GM12878 (cell line): Measurements from ENCODE around the gene SCAANT1. TPM values are rescaled to one million over a fixed set of nuclear protein-coding genes. Genes with fewer than 3 reads are reported as not detected.

ENCODE experiments used
- ASH2L ChIP-seq: fragments of 300-600, 200-600 bp; sonication (generic); IDR thresholded peaks from 2 replicates; pipeline ENCODE4 v1.6.1; 2017; ENCODE audit warnings: low read depth, mild to moderate bottlenecking, borderline replicate concordance
- BACH1 ChIP-seq: fragments of 450-650 bp; IDR thresholded peaks from 2 replicates; pipeline ENCODE4 v1.6.1; 2017; ENCODE audit warnings: mild to moderate bottlenecking, borderline replicate concordance
- CBX3 ChIP-seq: fragments of 200-600 bp; sonication (generic); IDR thresholded peaks from 2 replicates; pipeline ENCODE4 v1.6.1; 2016; ENCODE audit warnings: low read depth, borderline replicate concordance
- CHD1 ChIP-seq: IDR thresholded peaks from 2 replicates; pipeline ENCODE4 v1.6.1; 2012; ENCODE audit warnings: low read depth, low read length, improper control_type of control experiment
- CREM ChIP-seq: IDR thresholded peaks from 2 replicates; pipeline ENCODE4 v1.6.1; 2014; ENCODE audit warnings: antibody characterized with exemption, low read depth
- EGR1 ChIP-seq, 2 experiments: IDR thresholded peaks; 1 replicate in 1 of 2; 2 replicates in 1 of 2; pipeline ENCODE4 v1.6.1; 2011 to 2012; ENCODE audit warnings: low read depth in 2 of 2, low read length in 2 of 2, borderline replicate concordance in 1 of 2, mild to moderate bottlenecking in 1 of 2, moderate library complexity in 1 of 2
- EP300 ChIP-seq, 2 experiments: fragments of 150-350 bp in 1 of 2; IDR thresholded peaks; 2 replicates each; pipeline ENCODE4 v1.6.1; 2011 to 2012; ENCODE audit warnings: low read depth in 2 of 2, low read length in 2 of 2, borderline replicate concordance in 1 of 2, improper control_type of control experiment in 1 of 2, inconsistent platforms in 1 of 2; ENCODE audit not compliant: control insufficient read depth in 1 of 2
- ETV6 ChIP-seq, 2 experiments: fragments of 450-650 bp in 1 of 2; IDR thresholded peaks in 1 of 2; conservative IDR thresholded peaks in 1 of 2; 2 replicates each; pipeline ENCODE4 v1.6.1; 2014; ENCODE audit warnings: antibody characterized with exemption in 1 of 2, borderline replicate concordance in 1 of 2, low read depth in 1 of 2, mild to moderate bottlenecking in 1 of 2, moderate library complexity in 1 of 2
- FOS ChIP-seq: IDR thresholded peaks from 3 replicates; pipeline ENCODE4 v1.6.1; 2011; ENCODE audit warnings: borderline replicate concordance; ENCODE audit not compliant: insufficient read length; ENCODE audit errors: extremely low read depth
- HDAC2 ChIP-seq: fragments of 200-600 bp; sonication (generic); IDR thresholded peaks from 2 replicates; pipeline ENCODE4 v1.6.1; 2017
- HDAC6 ChIP-seq: fragments of 200-600 bp; sonication (generic); IDR thresholded peaks from one replicate; pipeline ENCODE4 v1.8.0; 2017; ENCODE audit warnings: antibody characterized with exemption; ENCODE audit not compliant: unreplicated experiment
- HDGF ChIP-seq: fragments of 450-650 bp; IDR thresholded peaks from 2 replicates; pipeline ENCODE4 v1.6.1; 2016; ENCODE audit warnings: antibody characterized with exemption
- RCOR1 ChIP-seq: conservative IDR thresholded peaks from 2 replicates; pipeline ENCODE4 v1.6.1; 2012; ENCODE audit warnings: low read depth, low read length, improper control_type of control experiment
- SMARCA5 ChIP-seq: fragments of 450-650 bp; IDR thresholded peaks from 2 replicates; pipeline ENCODE4 v1.6.1; 2017; ENCODE audit warnings: mild to moderate bottlenecking
- SP1 ChIP-seq: IDR thresholded peaks from one replicate; pipeline ENCODE4 v1.6.1; 2011; ENCODE audit warnings: low read depth, low read length
- SPI1 ChIP-seq: IDR thresholded peaks from 2 replicates; pipeline ENCODE4 v1.6.1; 2011; ENCODE audit warnings: low read depth, mild to moderate bottlenecking, low read length, moderate library complexity, borderline replicate concordance; ENCODE audit not compliant: insufficient read depth
- ZNF217 ChIP-seq: fragments of 450-650 bp; IDR thresholded peaks from 2 replicates; pipeline ENCODE4 v1.6.1; 2017; ENCODE audit warnings: antibody characterized with exemption, mild to moderate bottlenecking
- polyA plus RNA-seq, 11 experiments: library from polyadenylated mRNA; depleted of rRNA in 4 of 11; unstranded in 6 of 11; stranded (reverse) in 5 of 11; fragments of >200 nt; fragmentation: Nextera tagmentation in 4 of 11; fragmentation: Illumina TruSeq in 1 of 11; extraction: Ambion mirVana in 4 of 11; extraction: Trizol in 1 of 11; gene quantifications; 1 replicate in 1 of 11; 2 replicates in 10 of 11; pipeline versions ENCODE4 v1.2.1 to v1.2.3, GENCODE V29; 2011 to 2016; ENCODE audit warnings: inconsistent platforms in 2 of 11, missing spikeins in 2 of 11, low read depth in 1 of 11
- total RNA-seq, 4 experiments: library from RNA; depleted of rRNA in 3 of 4; stranded (reverse); fragments of >200 nt in 3 of 4; fragmentation: Illumina TruSeq in 1 of 4; extraction: Trizol in 1 of 4; gene quantifications; 2 replicates each; pipeline versions ENCODE4 v1.2.1 to v1.2.3, GENCODE V29; 2013 to 2021
- TF ChIP-seq, protein P1 (sequence below): fragments of 150-350 bp; IDR thresholded peaks from 2 replicates; pipeline ENCODE4 v1.6.1; 2016; ENCODE audit warnings: low read depth, low read length
- TF ChIP-seq, protein P2 (sequence below): fragments of 450-650 bp; IDR thresholded peaks from 2 replicates; pipeline ENCODE4 v1.6.1; 2016; ENCODE audit warnings: mild to moderate bottlenecking, moderate library complexity, borderline replicate concordance
- TF ChIP-seq, protein P3 (sequence below), 3 experiments: IDR thresholded peaks in 2 of 3; conservative IDR thresholded peaks in 1 of 3; 2 replicates each; pipeline ENCODE4 v1.5.1; 2011; ENCODE audit warnings: low read depth in 3 of 3, low read length in 3 of 3, mild to moderate bottlenecking in 3 of 3, control low read depth in 2 of 3, moderate library complexity in 2 of 3, inconsistent platforms in 1 of 3, mixed read lengths in 1 of 3; ENCODE audit not compliant: control insufficient read depth in 2 of 3, insufficient read depth in 1 of 3; ENCODE audit errors: extremely low read depth in 1 of 3

The SCAANT1 gene
- total and polyA plus RNA-seq, 10 of the 15 experiments (the other 5 are each of a cell fraction or from before 2014, with no cell fraction given): 0.60 to 1.7 (median 0.95) TPM; not detected in 6

GRCh38 chr3:63921741-63922482 is 9.7 kb upstream of the SCAANT1 start (continued):
- TF ChIP-seq SP1 (peak; percentile 10), CBX3 (no peak), HDAC6 (no peak), CREM (no peak), SMARCA5 (peak; percentile 59; the same call in 1 of the 2 replicates), HDAC2 (no peak), BACH1 (peak; percentile 50; the same call in 1 of the 2 replicates), EP300 (IDR thresholded peaks at IDR 0.05; ENCODE audit: borderline replicate concordance in 1 of 2, control insufficient read depth in 1 of 2, low read depth in 2 of 2, low read length in 2 of 2) (peak; percentile 54 to 82; a peak in 2 of 4 replicates), FOS (no peak), RCOR1 (0 out of 2 replicates have a peak, but pooled peaks have one; percentile 71), EGR1 (IDR thresholded peaks at IDR 0.05; ENCODE audit: borderline replicate concordance in 1 of 2, low read depth in 2 of 2, low read length in 2 of 2) (0 out of 3 replicates have a peak, but pooled peaks of 1 of the 2 experiments have one; percentile 6), ZNF217 (0 out of 2 replicates have a peak, but pooled peaks have one; percentile 35), ASH2L (no peak), HDGF (peak; percentile 64; the same call in 1 of the 2 replicates), SPI1 (peak; percentile 97), ETV6 (conservative IDR thresholded peaks at IDR 0.05 in 1 of 2, IDR thresholded peaks at IDR 0.05 in 1 of 2; ENCODE audit: borderline replicate concordance in 1 of 2, low read depth in 1 of 2) (peak in 1 of 2 experiments; percentile 34; a peak in 1 of 4 replicates), CHD1 (no peak)
- TF ChIP-seq, protein P1, sequence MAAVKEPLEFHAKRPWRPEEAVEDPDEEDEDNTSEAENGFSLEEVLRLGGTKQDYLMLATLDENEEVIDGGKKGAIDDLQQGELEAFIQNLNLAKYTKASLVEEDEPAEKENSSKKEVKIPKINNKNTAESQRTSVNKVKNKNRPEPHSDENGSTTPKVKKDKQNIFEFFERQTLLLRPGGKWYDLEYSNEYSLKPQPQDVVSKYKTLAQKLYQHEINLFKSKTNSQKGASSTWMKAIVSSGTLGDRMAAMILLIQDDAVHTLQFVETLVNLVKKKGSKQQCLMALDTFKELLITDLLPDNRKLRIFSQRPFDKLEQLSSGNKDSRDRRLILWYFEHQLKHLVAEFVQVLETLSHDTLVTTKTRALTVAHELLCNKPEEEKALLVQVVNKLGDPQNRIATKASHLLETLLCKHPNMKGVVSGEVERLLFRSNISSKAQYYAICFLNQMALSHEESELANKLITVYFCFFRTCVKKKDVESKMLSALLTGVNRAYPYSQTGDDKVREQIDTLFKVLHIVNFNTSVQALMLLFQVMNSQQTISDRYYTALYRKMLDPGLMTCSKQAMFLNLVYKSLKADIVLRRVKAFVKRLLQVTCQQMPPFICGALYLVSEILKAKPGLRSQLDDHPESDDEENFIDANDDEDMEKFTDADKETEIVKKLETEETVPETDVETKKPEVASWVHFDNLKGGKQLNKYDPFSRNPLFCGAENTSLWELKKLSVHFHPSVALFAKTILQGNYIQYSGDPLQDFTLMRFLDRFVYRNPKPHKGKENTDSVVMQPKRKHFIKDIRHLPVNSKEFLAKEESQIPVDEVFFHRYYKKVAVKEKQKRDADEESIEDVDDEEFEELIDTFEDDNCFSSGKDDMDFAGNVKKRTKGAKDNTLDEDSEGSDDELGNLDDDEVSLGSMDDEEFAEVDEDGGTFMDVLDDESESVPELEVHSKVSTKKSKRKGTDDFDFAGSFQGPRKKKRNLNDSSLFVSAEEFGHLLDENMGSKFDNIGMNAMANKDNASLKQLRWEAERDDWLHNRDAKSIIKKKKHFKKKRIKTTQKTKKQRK: no peak
- TF ChIP-seq, protein P2, sequence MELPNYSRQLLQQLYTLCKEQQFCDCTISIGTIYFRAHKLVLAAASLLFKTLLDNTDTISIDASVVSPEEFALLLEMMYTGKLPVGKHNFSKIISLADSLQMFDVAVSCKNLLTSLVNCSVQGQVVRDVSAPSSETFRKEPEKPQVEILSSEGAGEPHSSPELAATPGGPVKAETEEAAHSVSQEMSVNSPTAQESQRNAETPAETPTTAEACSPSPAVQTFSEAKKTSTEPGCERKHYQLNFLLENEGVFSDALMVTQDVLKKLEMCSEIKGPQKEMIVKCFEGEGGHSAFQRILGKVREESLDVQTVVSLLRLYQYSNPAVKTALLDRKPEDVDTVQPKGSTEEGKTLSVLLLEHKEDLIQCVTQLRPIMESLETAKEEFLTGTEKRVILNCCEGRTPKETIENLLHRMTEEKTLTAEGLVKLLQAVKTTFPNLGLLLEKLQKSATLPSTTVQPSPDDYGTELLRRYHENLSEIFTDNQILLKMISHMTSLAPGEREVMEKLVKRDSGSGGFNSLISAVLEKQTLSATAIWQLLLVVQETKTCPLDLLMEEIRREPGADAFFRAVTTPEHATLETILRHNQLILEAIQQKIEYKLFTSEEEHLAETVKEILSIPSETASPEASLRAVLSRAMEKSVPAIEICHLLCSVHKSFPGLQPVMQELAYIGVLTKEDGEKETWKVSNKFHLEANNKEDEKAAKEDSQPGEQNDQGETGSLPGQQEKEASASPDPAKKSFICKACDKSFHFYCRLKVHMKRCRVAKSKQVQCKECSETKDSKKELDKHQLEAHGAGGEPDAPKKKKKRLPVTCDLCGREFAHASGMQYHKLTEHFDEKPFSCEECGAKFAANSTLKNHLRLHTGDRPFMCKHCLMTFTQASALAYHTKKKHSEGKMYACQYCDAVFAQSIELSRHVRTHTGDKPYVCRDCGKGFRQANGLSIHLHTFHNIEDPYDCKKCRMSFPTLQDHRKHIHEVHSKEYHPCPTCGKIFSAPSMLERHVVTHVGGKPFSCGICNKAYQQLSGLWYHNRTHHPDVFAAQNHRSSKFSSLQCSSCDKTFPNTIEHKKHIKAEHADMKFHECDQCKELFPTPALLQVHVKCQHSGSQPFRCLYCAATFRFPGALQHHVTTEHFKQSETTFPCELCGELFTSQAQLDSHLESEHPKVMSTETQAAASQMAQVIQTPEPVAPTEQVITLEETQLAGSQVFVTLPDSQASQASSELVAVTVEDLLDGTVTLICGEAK: no peak
- TF ChIP-seq, protein P3, sequence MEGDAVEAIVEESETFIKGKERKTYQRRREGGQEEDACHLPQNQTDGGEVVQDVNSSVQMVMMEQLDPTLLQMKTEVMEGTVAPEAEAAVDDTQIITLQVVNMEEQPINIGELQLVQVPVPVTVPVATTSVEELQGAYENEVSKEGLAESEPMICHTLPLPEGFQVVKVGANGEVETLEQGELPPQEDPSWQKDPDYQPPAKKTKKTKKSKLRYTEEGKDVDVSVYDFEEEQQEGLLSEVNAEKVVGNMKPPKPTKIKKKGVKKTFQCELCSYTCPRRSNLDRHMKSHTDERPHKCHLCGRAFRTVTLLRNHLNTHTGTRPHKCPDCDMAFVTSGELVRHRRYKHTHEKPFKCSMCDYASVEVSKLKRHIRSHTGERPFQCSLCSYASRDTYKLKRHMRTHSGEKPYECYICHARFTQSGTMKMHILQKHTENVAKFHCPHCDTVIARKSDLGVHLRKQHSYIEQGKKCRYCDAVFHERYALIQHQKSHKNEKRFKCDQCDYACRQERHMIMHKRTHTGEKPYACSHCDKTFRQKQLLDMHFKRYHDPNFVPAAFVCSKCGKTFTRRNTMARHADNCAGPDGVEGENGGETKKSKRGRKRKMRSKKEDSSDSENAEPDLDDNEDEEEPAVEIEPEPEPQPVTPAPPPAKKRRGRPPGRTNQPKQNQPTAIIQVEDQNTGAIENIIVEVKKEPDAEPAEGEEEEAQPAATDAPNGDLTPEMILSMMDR (IDR thresholded peaks at IDR 0.05 in 2 of 3, conservative IDR thresholded peaks at IDR 0.05 in 1 of 3; ENCODE audit: control insufficient read depth in 2 of 3, extremely low read depth in 1 of 3, insufficient read depth in 1 of 3, low read depth in 3 of 3, low read length in 3 of 3): no peak
